Middle frontal gyrus (tissue), 1 donor: ENCODE data around the gene SEPSECS.
A peak's percentile ranks its signal among the peaks of the same experiment; 100 is the strongest.

Experiments
- DNase-seq: peaks from one replicate; pipeline ENCODE4 v3.0.0-alpha.2; 2015; ENCODE audit warnings: low spot score; ENCODE audit errors: extremely low spot score

Gene SEPSECS

GRCh38 chr4:25159837-25160713 is at the start of gene SEPSECS:
Gene SEPSECS (minus strand): TSS chr4:25160449. CDS start chr4:25160369, 80 bp downstream.
- peak; percentile 95 for DNase-seq

GRCh38 chr4:25209702-25210101 is 49.5 kb upstream of the SEPSECS start:
- DNase-seq, result no peak

- DNase-seq, result no peak
Measured at GRCh38 chr4:25207997-25208396, 47.7 kb upstream of the SEPSECS start.

- no peak for DNase-seq
Measured at GRCh38 chr4:25198713-25199112, 38.5 kb upstream of the SEPSECS start.

- no peak for DNase-seq
Measured at GRCh38 chr4:25190407-25190806, 30.2 kb upstream of the SEPSECS start.

- no peak for DNase-seq
Measured at GRCh38 chr4:25184056-25184455, 23.8 kb upstream of the SEPSECS start.

- DNase-seq, result no peak
Measured at GRCh38 chr4:25182937-25183336, 22.7 kb upstream of the SEPSECS start.

GRCh38 chr4:25180524-25181131 is 20.4 kb upstream of the SEPSECS start:
- DNase-seq, result no peak

- no peak for DNase-seq
Measured at GRCh38 chr4:25178838-25179261, 18.6 kb upstream of the SEPSECS start.

GRCh38 chr4:25177147-25177546 is 16.9 kb upstream of the SEPSECS start:
- DNase-seq, result no peak

- DNase-seq, result no peak
Measured at GRCh38 chr4:25174674-25175073, 14.4 kb upstream of the SEPSECS start.

- DNase-seq, result peak; percentile 70
Measured at GRCh38 chr4:25172961-25173915, 13.0 kb upstream of the SEPSECS start.

- no peak for DNase-seq
Measured at GRCh38 chr4:25171201-25171865, 11.1 kb upstream of the SEPSECS start.

- DNase-seq, result no peak
Measured at GRCh38 chr4:25169446-25169845, 9.2 kb upstream of the SEPSECS start.

- no peak for DNase-seq
Measured at GRCh38 chr4:25165916-25166315, 5.7 kb upstream of the SEPSECS start.

GRCh38 chr4:25163196-25163595 is 2.9 kb upstream of the SEPSECS start:
- DNase-seq, result no peak

GRCh38 chr4:25162566-25162965 is 2.3 kb upstream of the SEPSECS start:
- no peak for DNase-seq

- DNase-seq, result no peak
Measured at GRCh38 chr4:25161593-25161950, 1.3 kb upstream of the SEPSECS start.

GRCh38 chr4:25160714-25161592 is 704 bp upstream of the SEPSECS start:
- no peak for DNase-seq

- DNase-seq, result no peak
Measured at GRCh38 chr4:25158817-25159216, 1.4 kb downstream of the SEPSECS start.
